ENCODE measurements around the gene ZNF25. TPM values are rescaled to one million over a fixed set of nuclear protein-coding genes. Genes with fewer than 3 reads are reported as not detected.

Gene ZNF25
- total and polyA plus RNA-seq, 2 of the 4 experiments (the other 2 are of a cell fraction) = 5.1 to 9.5 TPM

GRCh38 chr10:38007551-38007950, 31.1 kb upstream of the ZNF25 start:
- H3K18ac ChIP-seq (ENCODE audit: low read depth, low read length) = no peak overlapping the region
- H2AK5ac ChIP-seq (ENCODE audit: low read depth, low read length) = no peak overlapping the region
- H3K56ac ChIP-seq (ENCODE audit: extremely low read depth, insufficient read depth, low read length) = no peak overlapping the region
- H2BK5ac ChIP-seq (ENCODE audit: low read depth, low read length, poor library complexity, severe bottlenecking) = no peak overlapping the region
- H3K27me3 ChIP-seq (ENCODE audit: control insufficient read depth, insufficient read depth, low read length) = no peaks in the 10 kb centered on the region
- H3K14ac ChIP-seq (replicated peaks; ENCODE audit: low read depth, low read length) = no peak overlapping the region
- H3K36me3 ChIP-seq (ENCODE audit: control insufficient read depth, insufficient read depth, low read length) = no peaks in the 10 kb centered on the region
- no peaks in the 10 kb centered on the region for H3K9me1 ChIP-seq (ENCODE audit: insufficient read depth, low read length)
- ChIA-PET POLR2A (ENCODE audit: unreplicated experiment) (no interaction called here), CTCF (no interaction called here)
- no peak for DNase-seq
- no peak overlapping the region for H4K91ac ChIP-seq (ENCODE audit: insufficient read depth, low read depth, low read length)
- H2BK15ac ChIP-seq (ENCODE audit: low read depth, low read length) = no peak overlapping the region
- H3K23ac ChIP-seq (ENCODE audit: low read depth, low read length) = no peak overlapping the region
- ATAC-seq (ENCODE audit: low read depth) = no peak
- no peaks in the 10 kb centered on the region for H3K9me3 ChIP-seq (ENCODE audit: control insufficient read depth, insufficient read depth, low read length)
- H2AFZ ChIP-seq (replicated peaks; ENCODE audit: low read length, poor library complexity) = no peak overlapping the region
- no peak overlapping the region for H3K4me3 ChIP-seq (ENCODE audit: insufficient read depth, low read depth, low read length)
- H3K4me2 ChIP-seq (ENCODE audit: low read depth, low read length) = no peak overlapping the region
- no peak overlapping the region for H3K27ac ChIP-seq (ENCODE audit: insufficient read depth, low read length)
- dilution Hi-C loops (cut with HindIII; ENCODE audit: low sequenced_read_pairs, unreplicated experiment) = no loop called here
- H2BK120ac ChIP-seq (ENCODE audit: low read depth, low read length) = no peak overlapping the region
- H4K8ac ChIP-seq (ENCODE audit: low read depth in 2 of 2, low read length in 2 of 2) = no peak overlapping the region
- peaks cover 0 to 4% of the 10 kb centered on the region in 2 experiments; a peak in 1 of 4 replicates for H3K79me1 ChIP-seq (ENCODE audit: low read depth in 1 of 2, low read length in 2 of 2)
- H3K4ac ChIP-seq (ENCODE audit: low read depth, low read length) = no peak overlapping the region
- in situ Hi-C loops (cut with MboI; ENCODE audit: low sequenced_read_pairs) = no loop called here
- no TSS peak for BruUV-seq (replicated peaks)
- no peaks in the 10 kb centered on the region for H4K20me1 ChIP-seq (ENCODE audit: insufficient read depth, low read length)
- H3K9ac ChIP-seq (ENCODE audit: low read depth, low read length) = no peak overlapping the region
- no peak overlapping the region for H2BK20ac ChIP-seq (ENCODE audit: low read depth, low read length)
- intact Hi-C loops (cut with micrococcal nuclease) = no loop called here
- no peak overlapping the region for H2AK9ac ChIP-seq (replicated peaks; ENCODE audit: low read depth, low read length, poor library complexity)
- TF ChIP-seq NFE2L2 (IDR thresholded peaks at IDR 0.05; ENCODE audit: low read depth, low read length) (no peak), BHLHE40 (IDR thresholded peaks at IDR 0.05; ENCODE audit: low read depth, low read length) (no peak), CTCF (conservative IDR thresholded peaks at IDR 0.05; ENCODE audit: low read depth, low read length) (no peak), RAD21 (IDR thresholded peaks at IDR 0.05; ENCODE audit: low read length) (no peak), MXI1 (IDR thresholded peaks at IDR 0.05; ENCODE audit: borderline replicate concordance, low read depth, low read length) (no peak), POLR2A (IDR thresholded peaks at IDR 0.05; ENCODE audit: low read depth, low read length) (no peak), RFX5 (IDR thresholded peaks at IDR 0.05; ENCODE audit: low read depth, low read length) (no peak), CEBPB (IDR thresholded peaks at IDR 0.05; ENCODE audit: low read depth, low read length) (no peak), FOS (IDR thresholded peaks at IDR 0.05; ENCODE audit: low read depth, low read length) (no peak), MAZ (IDR thresholded peaks at IDR 0.05; ENCODE audit: borderline replicate concordance, low read depth, low read length) (no peak), RCOR1 (IDR thresholded peaks at IDR 0.05; ENCODE audit: insufficient replicate concordance, low read length) (no peak), ELK1 (IDR thresholded peaks at IDR 0.05; ENCODE audit: borderline replicate concordance, low read depth, low read length) (no peak), SMC3 (IDR thresholded peaks at IDR 0.05; ENCODE audit: low read depth, low read length) (no peak), MAFK (IDR thresholded peaks at IDR 0.05; ENCODE audit: low read depth, low read length) (no peak), USF2 (IDR thresholded peaks at IDR 0.05; ENCODE audit: low read depth, low read length) (no peak), CHD1 (IDR thresholded peaks at IDR 0.05; ENCODE audit: low read depth, low read length) (no peak)
- H4K5ac ChIP-seq (ENCODE audit: low read depth, low read length) = no peak overlapping the region
- no peaks in the 10 kb centered on the region for H3K4me1 ChIP-seq (ENCODE audit: control insufficient read depth, insufficient read depth, low read length)
